ENCODE results near the gene ST8SIA5.

DNA sequence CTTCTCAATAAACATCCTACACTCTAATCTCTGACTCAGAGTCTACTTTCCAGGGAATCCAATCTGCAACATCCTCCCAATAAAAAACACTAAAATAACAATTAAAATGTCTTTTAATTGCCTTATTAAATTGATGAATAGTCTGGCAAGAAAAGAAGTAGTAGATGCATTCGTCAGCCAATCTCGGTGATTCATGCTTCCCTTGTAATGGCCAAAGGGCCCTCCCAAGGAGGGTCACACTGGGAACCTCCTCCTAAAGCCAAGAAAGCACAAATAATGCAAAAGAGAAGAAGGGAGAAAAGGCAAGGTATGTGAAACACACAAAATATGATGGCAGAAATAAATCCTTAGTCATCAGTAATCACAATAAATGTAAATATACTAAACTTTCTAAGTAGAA lies 16.8 kb downstream of the ST8SIA5 start:
- TF ChIP-seq, protein P1, sequence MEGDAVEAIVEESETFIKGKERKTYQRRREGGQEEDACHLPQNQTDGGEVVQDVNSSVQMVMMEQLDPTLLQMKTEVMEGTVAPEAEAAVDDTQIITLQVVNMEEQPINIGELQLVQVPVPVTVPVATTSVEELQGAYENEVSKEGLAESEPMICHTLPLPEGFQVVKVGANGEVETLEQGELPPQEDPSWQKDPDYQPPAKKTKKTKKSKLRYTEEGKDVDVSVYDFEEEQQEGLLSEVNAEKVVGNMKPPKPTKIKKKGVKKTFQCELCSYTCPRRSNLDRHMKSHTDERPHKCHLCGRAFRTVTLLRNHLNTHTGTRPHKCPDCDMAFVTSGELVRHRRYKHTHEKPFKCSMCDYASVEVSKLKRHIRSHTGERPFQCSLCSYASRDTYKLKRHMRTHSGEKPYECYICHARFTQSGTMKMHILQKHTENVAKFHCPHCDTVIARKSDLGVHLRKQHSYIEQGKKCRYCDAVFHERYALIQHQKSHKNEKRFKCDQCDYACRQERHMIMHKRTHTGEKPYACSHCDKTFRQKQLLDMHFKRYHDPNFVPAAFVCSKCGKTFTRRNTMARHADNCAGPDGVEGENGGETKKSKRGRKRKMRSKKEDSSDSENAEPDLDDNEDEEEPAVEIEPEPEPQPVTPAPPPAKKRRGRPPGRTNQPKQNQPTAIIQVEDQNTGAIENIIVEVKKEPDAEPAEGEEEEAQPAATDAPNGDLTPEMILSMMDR (IDR thresholded peaks at IDR 0.05) = no peak
- no peak for TF ChIP-seq POLR2A (IDR thresholded peaks at IDR 0.05)
- no peak for TF ChIP-seq EP300 (IDR thresholded peaks at IDR 0.05)
